Stimulated activated CD4-positive, alpha-beta T cell treated with anti-CD3 and anti-CD28 coated beads, TNF-alpha, amount 100 ng/mL, for 4 hours (primary cell): ENCODE measurements around the gene PLA2G4F.
"Not testable (repeated sequence)": the region's sequence is repeated elsewhere in the genome, so short reads cannot be mapped to it uniquely, and the experiment has no call there.

Source experiments
- DNase-seq, 3 experiments: peaks; one replicate each; pipeline ENCODE4 v3.0.0-alpha.2; 2020; ENCODE audit warnings: low read depth in 3 of 3

PLA2G4F gene

GRCh38 chr15:42100021-42100800 lies 56.2 kb downstream of the PLA2G4F start:
- no peak for DNase-seq

- no peak for DNase-seq
Observed at GRCh38 chr15:42097018-42097417, 59.4 kb downstream of the PLA2G4F start.

- no peak for DNase-seq
Observed at GRCh38 chr15:42094512-42094963, 61.9 kb downstream of the PLA2G4F start, which contains the start of gene PLA2G4D. TSS of gene PLA2G4D (minus strand) at chr15:42094562. CDS start at chr15:42094459, 103 bp downstream.

GRCh38 chr15:42093966-42094365 lies 62.5 kb downstream of the PLA2G4F start:
- DNase-seq, result no peak

- no peak for DNase-seq
Observed at GRCh38 chr15:42092398-42093318, 63.8 kb downstream of the PLA2G4F start.

- DNase-seq, result not testable (repeated sequence)
Observed at GRCh38 chr15:42091753-42092397, 64.6 kb downstream of the PLA2G4F start.

GRCh38 chr15:42090781-42091180 lies 65.7 kb downstream of the PLA2G4F start:
- no peak for DNase-seq

- no peak for DNase-seq
Observed at GRCh38 chr15:42090370-42090769, 66.1 kb downstream of the PLA2G4F start.

GRCh38 chr15:42089942-42090341 lies 66.5 kb downstream of the PLA2G4F start:
- no peak for DNase-seq
